Kidney (tissue), 14 donors: Measurements from ENCODE around the gene KLHL2. TPM values are rescaled to one million over a fixed set of nuclear protein-coding genes. Genes with fewer than 3 reads are reported as not detected.

Experiments
- DNase-seq, 5 donors: peaks; one replicate each; pipeline ENCODE4 v3.0.0-alpha.2; 2013 to 2020
- FAIRE-seq: peaks from 2 replicates; lab custom pipeline; 2012; peaks lifted over from hg19 to GRCh38; lab: Jason Lieb, UNC
- H3K27ac ChIP-seq, 2 donors: one replicate each; pipeline ENCODE4 v1.7.0; 2013; ENCODE audit warnings: low read depth in 2 of 2, low read length in 2 of 2, inconsistent platforms in 1 of 2
- H3K27me3 ChIP-seq: one replicate; pipeline ENCODE4 v1.7.1; 2013; ENCODE audit warnings: low read length, inconsistent platforms; ENCODE audit not compliant: control insufficient read depth, insufficient read depth
- H3K36me3 ChIP-seq, 3 donors: one replicate each; pipeline versions ENCODE4 v1.7.0 to v1.7.1; 2013; ENCODE audit warnings: low read length in 3 of 3, control low read depth in 1 of 3, inconsistent platforms in 1 of 3; ENCODE audit not compliant: insufficient read depth in 3 of 3, control insufficient read depth in 2 of 3
- H3K4me1 ChIP-seq, 3 donors: one replicate each; pipeline versions ENCODE4 v1.7.0 to v1.7.1; 2013; ENCODE audit warnings: low read length in 3 of 3, inconsistent platforms in 1 of 3, low read depth in 1 of 3; ENCODE audit not compliant: control insufficient read depth in 2 of 3, insufficient read depth in 2 of 3
- H3K4me3 ChIP-seq, 3 donors: one replicate each; pipeline versions ENCODE4 v1.7.0 to v1.8.1; 2013; ENCODE audit warnings: low read length in 3 of 3, control low read depth in 1 of 3, inconsistent platforms in 1 of 3
- H3K9ac ChIP-seq, 3 donors: one replicate each; pipeline versions ENCODE4 v1.7.0 to v1.7.1; 2013; ENCODE audit warnings: low read length in 3 of 3, control low read depth in 1 of 3, inconsistent platforms in 1 of 3
- H3K9me3 ChIP-seq, 3 donors: one replicate each; pipeline versions ENCODE4 v1.7.0 to v1.7.1; 2013; ENCODE audit warnings: low read length in 3 of 3, control low read depth in 1 of 3, inconsistent platforms in 1 of 3; ENCODE audit not compliant: control insufficient read depth in 2 of 3, insufficient read depth in 1 of 3
- CTCF ChIP-seq: IDR thresholded peaks from 3 replicates; pipeline ENCODE4 v1.5.1; 2012; ENCODE audit warnings: mild to moderate bottlenecking, moderate library complexity, borderline replicate concordance; ENCODE audit not compliant: insufficient read depth; ENCODE audit errors: extremely low read depth
- intact Hi-C: fragments of 100-400 bp; cut with DNase I; formaldehyde crosslinking; loops from one replicate; pipeline ENCODE4 v1.11.1; 2022
- polyA plus RNA-seq: library from polyadenylated mRNA; stranded (reverse); fragments of 350-450 nt; fragmentation: Illumina TruSeq; extraction: RNeasy Lipid Tissue Mini Kit (QIAGEN cat#74804); gene quantifications from one replicate; pipeline ENCODE4 v1.2.3, GENCODE V29; 2014; ENCODE audit warnings: low read depth, low replicate concordance; ENCODE audit not compliant: insufficient read depth
- total RNA-seq: library from RNA; stranded (reverse); fragmentation: NEBNext Ultra II Directional; extraction: Animal tissue kit (Norgen Biotek cat#: 25700); gene quantifications from one replicate; pipeline ENCODE4 v1.2.1, GENCODE V29; 2021
- donor health status: control.
- donor health status: control.
- donor health status: control.
- donor health status: control.
- donor health status: control.
- donor health status: DM: yes; HTN: yes; CAD: no.
- donor health status: Normal renal cell carcinoma (clear cell type).

The KLHL2 gene
- total and polyA plus RNA-seq, 2 donors from 2014 or later: 11.5 to 44.4 TPM

DNA sequence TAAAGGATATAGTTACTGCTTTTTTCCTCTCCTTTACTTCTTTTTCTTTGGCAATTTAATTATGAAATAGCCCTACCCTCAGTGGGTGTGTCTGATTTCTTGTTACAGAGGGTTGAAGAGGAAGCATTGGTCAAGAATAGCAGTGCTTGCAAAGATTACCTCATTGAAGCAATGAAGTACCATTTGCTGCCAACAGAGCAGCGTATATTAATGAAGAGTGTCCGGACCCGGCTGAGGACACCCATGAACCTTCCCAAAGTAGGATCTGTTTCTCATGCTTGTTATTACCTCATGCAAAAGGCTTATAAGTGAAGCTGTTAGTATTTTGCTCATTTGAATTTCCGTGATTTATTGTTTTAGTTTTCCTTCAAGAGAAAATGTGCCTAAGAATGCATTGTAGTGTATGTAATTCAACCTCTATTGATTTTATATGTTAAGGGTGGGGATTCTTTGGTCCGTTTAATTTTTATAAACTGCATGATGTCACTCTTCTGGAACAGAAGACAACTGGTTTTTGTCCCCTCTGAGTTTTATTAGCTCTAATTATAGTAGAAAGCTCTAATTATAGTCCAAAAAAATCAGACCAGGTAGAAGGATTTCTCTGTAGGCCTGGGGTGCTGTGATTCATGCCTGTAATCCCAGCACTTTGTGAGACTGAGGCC is 92.2 kb downstream of the KLHL2 start:
- Histone ChIP-seq H3K4me3 (no peak overlapping the region), H3K9me3 (no peaks in the 10 kb centered on the region), H3K36me3 (peaks cover 0 to 3% (median 0%) of the 10 kb centered on the region in 3 donors), H3K27me3 (no peaks in the 10 kb centered on the region), H3K27ac (no peak overlapping the region), H3K9ac (no peak overlapping the region), H3K4me1 (peaks cover 0 to 3% (median 0%) of the 10 kb centered on the region in 3 donors)
- no peak for FAIRE-seq
- no peak for TF ChIP-seq CTCF
- intact Hi-C loops: no loop called here
- DNase-seq: no peak

GRCh38 chr4:165301833-165302232 is 94.5 kb downstream of the KLHL2 start:
- no peak overlapping the region for H3K27ac ChIP-seq
- H3K9ac ChIP-seq: no peak overlapping the region
- DNase-seq (no peak), FAIRE-seq (no peak)
- no peak for TF ChIP-seq CTCF
- peaks cover 0 to 2% (median 0%) of the 10 kb centered on the region in 3 donors for H3K4me1 ChIP-seq
- peaks cover 0 to 3% (median 0%) of the 10 kb centered on the region in 3 donors for H3K36me3 ChIP-seq
- intact Hi-C loops: no loop called here
- H3K9me3 ChIP-seq: no peaks in the 10 kb centered on the region
- peak overlapping the region in 1 of 3 donors; percentile 44 for H3K4me3 ChIP-seq
- no peaks in the 10 kb centered on the region for H3K27me3 ChIP-seq

DNA sequence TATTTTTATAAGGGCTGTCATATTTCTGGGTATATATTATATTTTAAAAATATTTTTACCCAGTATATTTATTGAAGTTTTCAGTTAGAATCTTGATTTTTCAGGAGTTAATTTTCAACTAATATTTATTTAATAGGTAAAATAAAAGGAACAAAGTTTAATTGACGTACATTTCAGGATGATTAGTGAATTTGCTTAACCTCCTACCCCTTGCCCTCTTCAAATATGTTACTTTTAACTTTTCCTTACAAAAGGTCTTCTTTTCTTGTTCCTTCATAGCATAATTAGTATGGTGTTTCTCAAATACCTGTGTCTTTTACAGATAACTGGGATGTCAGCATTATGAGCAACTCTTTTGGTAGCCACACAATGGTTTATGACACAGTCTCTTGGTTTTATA is 95.3 kb downstream of the KLHL2 start:
- H3K36me3 ChIP-seq: peaks cover 0 to under 1% (median 0%) of the 10 kb centered on the region in 3 donors
- intact Hi-C loops: no loop called here
- H3K27ac ChIP-seq: no peak overlapping the region
- DNase-seq (no peak), FAIRE-seq (no peak)
- TF ChIP-seq CTCF: no peak
- H3K27me3 ChIP-seq: no peaks in the 10 kb centered on the region
- H3K4me1 ChIP-seq: peaks cover 0 to 2% (median 0%) of the 10 kb centered on the region in 3 donors
- no peaks in the 10 kb centered on the region for H3K9me3 ChIP-seq
- H3K4me3 ChIP-seq: no peak overlapping the region
- no peak overlapping the region for H3K9ac ChIP-seq

- DNase-seq (no peak), FAIRE-seq (no peak)
- H3K9ac ChIP-seq: no peak overlapping the region
- peaks cover 0 to 4% (median 0%) of the 10 kb centered on the region in 3 donors for H3K36me3 ChIP-seq
- intact Hi-C loops: no loop called here
- no peak overlapping the region for H3K27ac ChIP-seq
- H3K4me1 ChIP-seq: no peaks in the 10 kb centered on the region
- no peak overlapping the region for H3K4me3 ChIP-seq
- no peak for TF ChIP-seq CTCF
- no peaks in the 10 kb centered on the region for H3K27me3 ChIP-seq
- no peaks in the 10 kb centered on the region for H3K9me3 ChIP-seq
Observed at GRCh38 chr4:165308166-165308565, 100.8 kb downstream of the KLHL2 start.
